HCT116 (cell line): Measurements from ENCODE around the gene RNF169.

Source experiments
- CEBPB ChIP-seq: IDR thresholded peaks from 2 replicates; pipeline ENCODE4 v1.6.1; 2012; ENCODE audit warnings: low read depth
- CTCF ChIP-seq, 3 experiments: fragments of 200-600 bp in 1 of 3; sonication (generic) in 1 of 3; IDR thresholded peaks in 2 of 3; conservative IDR thresholded peaks in 1 of 3; 2 replicates each; pipeline ENCODE4 v1.5.1; 2012 to 2017; ENCODE audit warnings: low read depth in 2 of 3, low read length in 2 of 3, antibody characterized with exemption in 1 of 3, borderline replicate concordance in 1 of 3, control low read depth in 1 of 3, mild to moderate bottlenecking in 1 of 3, mixed read lengths in 1 of 3, mixed run types in 1 of 3, moderate library complexity in 1 of 3; ENCODE audit not compliant: insufficient read depth in 1 of 3
- EZH2 ChIP-seq: fragments of 200-600 bp; sonication (generic); IDR thresholded peaks from 2 replicates; pipeline ENCODE4 v1.6.1; 2017; ENCODE audit warnings: antibody characterized with exemption, mixed run types
- POLR2A ChIP-seq: IDR thresholded peaks from 2 replicates; pipeline ENCODE4 v1.7.0; 2011; ENCODE audit warnings: borderline replicate concordance; ENCODE audit not compliant: insufficient read depth, insufficient read length; ENCODE audit errors: extremely low read depth
- RAD21 ChIP-seq: IDR thresholded peaks from 2 replicates; pipeline ENCODE4 v1.6.1; 2012; ENCODE audit warnings: low read depth, mild to moderate bottlenecking

- TF ChIP-seq RAD21: no peak
- no peak for TF ChIP-seq POLR2A
- no peak for TF ChIP-seq CEBPB
- no peak for TF ChIP-seq CTCF (IDR thresholded peaks at IDR 0.05 in 2 of 3, conservative IDR thresholded peaks at IDR 0.05 in 1 of 3; ENCODE audit: borderline replicate concordance in 1 of 3, insufficient read depth in 1 of 3, low read depth in 2 of 3, low read length in 2 of 3)
- no peak for TF ChIP-seq EZH2
Measured at GRCh38 chr11:74766905-74767304, 18.3 kb downstream of the RNF169 start.
